Neural cell (in vitro differentiated cells): ENCODE results near the gene FAF1. TPM values are rescaled to one million over a fixed set of nuclear protein-coding genes. Genes with fewer than 3 reads are reported as not detected.

Experiments used
- H2AFZ ChIP-seq: fragments of 200-600, 300-800 bp; sonication (generic), shearing (Covaris generic); 2 replicates; pipeline ENCODE4 v1.6.0; 2014; ENCODE audit warnings: low read depth, mild to moderate bottlenecking, antibody characterized with exemption, low read length, moderate library complexity
- H3F3A ChIP-seq: fragments of 200-600 bp; shearing (Covaris generic); 2 replicates; pipeline ENCODE4 v1.6.1; 2016; ENCODE audit warnings: mild to moderate bottlenecking, moderate library complexity, mixed read lengths, antibody characterized with exemption, low read length; ENCODE audit not compliant: insufficient read depth, poor library complexity, severe bottlenecking
- H3K27ac ChIP-seq: fragments of 200-600, 300-800 bp; sonication (generic), shearing (Covaris generic); 2 replicates; pipeline ENCODE4 v1.5.1; 2014; ENCODE audit warnings: mild to moderate bottlenecking, low read length, moderate library complexity
- H3K27me3 ChIP-seq: fragments of 300-800, 200-600 bp; sonication (generic), shearing (Covaris generic); 2 replicates; pipeline ENCODE4 v1.6.0; 2014; ENCODE audit warnings: mild to moderate bottlenecking, low read depth, low read length, moderate library complexity; ENCODE audit not compliant: insufficient read depth
- H3K36me3 ChIP-seq: fragments of 300-800, 200-600 bp; sonication (generic), shearing (Covaris generic); 2 replicates; pipeline ENCODE4 v1.5.1; 2014; ENCODE audit warnings: mild to moderate bottlenecking, antibody characterized with exemption, low read length, moderate library complexity; ENCODE audit not compliant: insufficient read depth
- H3K4me2 ChIP-seq: fragments of 300-800, 200-600 bp; sonication (generic), shearing (Covaris generic); 2 replicates; pipeline ENCODE4 v1.6.0; 2014; ENCODE audit warnings: mild to moderate bottlenecking, low read length
- H3K4me3 ChIP-seq: fragments of 300-800, 200-600 bp; sonication (generic), shearing (Covaris generic); 2 replicates; pipeline ENCODE4 v1.5.1; 2014; ENCODE audit warnings: mild to moderate bottlenecking, low read length, moderate library complexity
- H3K79me2 ChIP-seq: fragments of 200-600 bp; shearing (Covaris generic); replicated peaks from 2 replicates; pipeline ENCODE4 v1.6.0; 2014; ENCODE audit warnings: mild to moderate bottlenecking, low read length, moderate library complexity; ENCODE audit not compliant: insufficient read depth
- H3K9ac ChIP-seq: fragments of 300-800, 200-600 bp; sonication (generic), shearing (Covaris generic); 2 replicates; pipeline ENCODE4 v1.6.1; 2016; ENCODE audit warnings: mild to moderate bottlenecking, low read length, mixed read lengths
- H3K9me2 ChIP-seq: fragments of 200-600 bp; shearing (Covaris generic); 2 replicates; pipeline ENCODE4 v1.6.1; 2016; ENCODE audit warnings: mild to moderate bottlenecking, low read length, mixed read lengths; ENCODE audit not compliant: insufficient read depth
- H3K9me3 ChIP-seq: fragments of 200-600, 300-800 bp; sonication (generic), shearing (Covaris generic); 2 replicates; pipeline ENCODE4 v1.6.1; 2016; ENCODE audit warnings: mild to moderate bottlenecking, mixed run types, low read length, moderate library complexity, mixed read lengths
- H4K20me1 ChIP-seq: fragments of 200-600 bp; shearing (Covaris generic); 2 replicates; pipeline ENCODE4 v1.6.1; 2016; ENCODE audit warnings: mild to moderate bottlenecking, mixed run types; ENCODE audit not compliant: insufficient read depth
- CTCF ChIP-seq: fragments of 450-650 bp; IDR thresholded peaks from 2 replicates; pipeline ENCODE4 v1.5.1; 2014; ENCODE audit warnings: antibody characterized with exemption, mild to moderate bottlenecking, moderate library complexity; ENCODE audit not compliant: poor library complexity, severe bottlenecking
- EP300 ChIP-seq: fragments of 450-650 bp; conservative IDR thresholded peaks from 2 replicates; pipeline ENCODE4 v1.6.1; 2014; ENCODE audit warnings: antibody characterized with exemption, mild to moderate bottlenecking, moderate library complexity; ENCODE audit not compliant: poor library complexity, severe bottlenecking
- EZH2 ChIP-seq: fragments of 200-600, 300-800 bp; shearing (Covaris generic), sonication (generic); IDR thresholded peaks from 2 replicates; pipeline ENCODE4 v1.6.1; 2014; ENCODE audit warnings: antibody characterized with exemption, low read length, borderline replicate concordance, mild to moderate bottlenecking; ENCODE audit not compliant: insufficient read depth, poor library complexity, severe bottlenecking
- MXI1 ChIP-seq: fragments of 450-650 bp; conservative IDR thresholded peaks from 2 replicates; pipeline ENCODE4 v1.6.1; 2014; ENCODE audit warnings: antibody characterized with exemption, mild to moderate bottlenecking; ENCODE audit not compliant: poor library complexity, severe bottlenecking
- POLR2AphosphoS5 ChIP-seq: IDR thresholded peaks from 2 replicates; pipeline ENCODE4 v1.6.1; 2012
- RAD21 ChIP-seq: fragments of 450-650 bp; conservative IDR thresholded peaks from 2 replicates; pipeline ENCODE4 v1.6.1; 2014; ENCODE audit warnings: antibody characterized with exemption, mild to moderate bottlenecking, moderate library complexity
- SMC3 ChIP-seq: fragments of 450-650 bp; conservative IDR thresholded peaks from 2 replicates; pipeline ENCODE4 v1.6.1; 2014; ENCODE audit warnings: antibody characterized with exemption, mild to moderate bottlenecking, moderate library complexity; ENCODE audit not compliant: poor library complexity
- TAF1 ChIP-seq: IDR thresholded peaks from 2 replicates; pipeline ENCODE4 v1.6.1; 2012; ENCODE audit warnings: low read depth
- polyA plus RNA-seq: library from polyadenylated mRNA; depleted of rRNA; stranded (reverse); fragments of >200 nt; gene quantifications from 2 replicates; pipeline ENCODE4 v1.2.3, GENCODE V29; 2014
- TF ChIP-seq, protein P1 (sequence below): IDR thresholded peaks from 2 replicates; pipeline ENCODE4 v1.6.1; 2012; ENCODE audit warnings: borderline replicate concordance

Gene FAF1
- polyA plus RNA-seq, 1 donor from 2014 or later: 52.1 TPM

GRCh38 chr1:50646526-50646925, 313.5 kb downstream of the FAF1 start:
- no peak for TF ChIP-seq EP300
- TF ChIP-seq TAF1: no peak
- no peak for TF ChIP-seq EZH2
- TF ChIP-seq POLR2AphosphoS5: no peak
- no peak for TF ChIP-seq MXI1
- TF ChIP-seq RAD21: no peak
- TF ChIP-seq, protein P1, sequence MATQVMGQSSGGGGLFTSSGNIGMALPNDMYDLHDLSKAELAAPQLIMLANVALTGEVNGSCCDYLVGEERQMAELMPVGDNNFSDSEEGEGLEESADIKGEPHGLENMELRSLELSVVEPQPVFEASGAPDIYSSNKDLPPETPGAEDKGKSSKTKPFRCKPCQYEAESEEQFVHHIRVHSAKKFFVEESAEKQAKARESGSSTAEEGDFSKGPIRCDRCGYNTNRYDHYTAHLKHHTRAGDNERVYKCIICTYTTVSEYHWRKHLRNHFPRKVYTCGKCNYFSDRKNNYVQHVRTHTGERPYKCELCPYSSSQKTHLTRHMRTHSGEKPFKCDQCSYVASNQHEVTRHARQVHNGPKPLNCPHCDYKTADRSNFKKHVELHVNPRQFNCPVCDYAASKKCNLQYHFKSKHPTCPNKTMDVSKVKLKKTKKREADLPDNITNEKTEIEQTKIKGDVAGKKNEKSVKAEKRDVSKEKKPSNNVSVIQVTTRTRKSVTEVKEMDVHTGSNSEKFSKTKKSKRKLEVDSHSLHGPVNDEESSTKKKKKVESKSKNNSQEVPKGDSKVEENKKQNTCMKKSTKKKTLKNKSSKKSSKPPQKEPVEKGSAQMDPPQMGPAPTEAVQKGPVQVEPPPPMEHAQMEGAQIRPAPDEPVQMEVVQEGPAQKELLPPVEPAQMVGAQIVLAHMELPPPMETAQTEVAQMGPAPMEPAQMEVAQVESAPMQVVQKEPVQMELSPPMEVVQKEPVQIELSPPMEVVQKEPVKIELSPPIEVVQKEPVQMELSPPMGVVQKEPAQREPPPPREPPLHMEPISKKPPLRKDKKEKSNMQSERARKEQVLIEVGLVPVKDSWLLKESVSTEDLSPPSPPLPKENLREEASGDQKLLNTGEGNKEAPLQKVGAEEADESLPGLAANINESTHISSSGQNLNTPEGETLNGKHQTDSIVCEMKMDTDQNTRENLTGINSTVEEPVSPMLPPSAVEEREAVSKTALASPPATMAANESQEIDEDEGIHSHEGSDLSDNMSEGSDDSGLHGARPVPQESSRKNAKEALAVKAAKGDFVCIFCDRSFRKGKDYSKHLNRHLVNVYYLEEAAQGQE: no peak
- TF ChIP-seq SMC3: no peak
- no peak for TF ChIP-seq CTCF

GRCh38 chr1:50645139-50645538, 314.9 kb downstream of the FAF1 start:
- no peaks in the 10 kb centered on the region for H4K20me1 ChIP-seq
- no peak overlapping the region for H3K4me2 ChIP-seq
- H3K4me3 ChIP-seq: no peak overlapping the region
- H3F3A ChIP-seq: no peaks in the 10 kb centered on the region
- no peaks in the 10 kb centered on the region for H3K36me3 ChIP-seq
- H3K27ac ChIP-seq: no peak overlapping the region
- no peaks in the 10 kb centered on the region for H3K9me2 ChIP-seq
- no peak overlapping the region for H3K9ac ChIP-seq
- H3K79me2 ChIP-seq: no peaks in the 10 kb centered on the region
- H3K27me3 ChIP-seq: no peaks in the 10 kb centered on the region
- no peaks in the 10 kb centered on the region for H3K9me3 ChIP-seq
- TF ChIP-seq TAF1: no peak
- H2AFZ ChIP-seq: no peak overlapping the region

More at GRCh38 chr1:50646526-50646925, 313.5 kb downstream of the FAF1 start:
- no peak overlapping the region for H3K4me3 ChIP-seq
- no peak overlapping the region for H3K27ac ChIP-seq
- no peaks in the 10 kb centered on the region for H4K20me1 ChIP-seq
- H3K9me2 ChIP-seq: no peaks in the 10 kb centered on the region
- no peak overlapping the region for H3K4me2 ChIP-seq
- H3K9me3 ChIP-seq: no peaks in the 10 kb centered on the region
- H3K36me3 ChIP-seq: no peaks in the 10 kb centered on the region
- no peak overlapping the region for H3K9ac ChIP-seq
- no peaks in the 10 kb centered on the region for H3F3A ChIP-seq
- no peaks in the 10 kb centered on the region for H3K79me2 ChIP-seq
- no peak overlapping the region for H2AFZ ChIP-seq
- H3K27me3 ChIP-seq: no peaks in the 10 kb centered on the region

- Histone ChIP-seq H3K9ac (no peak overlapping the region), H4K20me1 (no peaks in the 10 kb centered on the region), H3K36me3 (no peaks in the 10 kb centered on the region), H3K9me3 (no peaks in the 10 kb centered on the region), H3K4me3 (no peak overlapping the region), H3F3A (no peaks in the 10 kb centered on the region), H3K27me3 (no peaks in the 10 kb centered on the region), H3K9me2 (no peaks in the 10 kb centered on the region), H2AFZ (no peak overlapping the region), H3K4me2 (no peak overlapping the region), H3K79me2 (no peaks in the 10 kb centered on the region), H3K27ac (no peak overlapping the region)
- TF ChIP-seq TAF1 (no peak), MXI1 (no peak), SMC3 (no peak), RAD21 (no peak), CTCF (no peak), EP300 (no peak), POLR2AphosphoS5 (no peak), EZH2 (no peak)
- TF ChIP-seq, protein P1: no peak
Observed at GRCh38 chr1:50644447-50645105, 315.5 kb downstream of the FAF1 start.
